Suprapubic skin (tissue), 3 donors: ENCODE measurements around the gene IL17RB.

Experiments
- CTCF ChIP-seq, 2 donors: fragments of 200-600 bp in 1 of 2; fragments of 450-650 bp in 1 of 2; sonication (generic) in 1 of 2; IDR thresholded peaks; one replicate each; pipeline ENCODE4 v1.5.1; 2016 to 2019; ENCODE audit warnings: antibody characterized with exemption in 2 of 2, mild to moderate bottlenecking in 1 of 2, moderate library complexity in 1 of 2
- POLR2A ChIP-seq, 2 donors: fragments of 450-650 bp; IDR thresholded peaks; one replicate each; pipeline ENCODE4 v1.6.1; 2017; ENCODE audit warnings: antibody characterized with exemption in 2 of 2, mild to moderate bottlenecking in 2 of 2, moderate library complexity in 2 of 2

- no peak for TF ChIP-seq POLR2A (IDR thresholded peaks at IDR 0.05)
- no peak for TF ChIP-seq CTCF (IDR thresholded peaks at IDR 0.05)
Observed at GRCh38 chr3:53865732-53866499, 19.5 kb downstream of the IL17RB start.
